Activated CD4-positive, alpha-beta T cell treated with anti-CD3 and anti-CD28 coated beads for 24 hours (primary cell): Measurements from ENCODE around the gene TMEM214.
"Not testable (repeated sequence)": the region's sequence is repeated elsewhere in the genome, so short reads cannot be mapped to it uniquely, and the experiment has no call there.

ENCODE experiments used
- DNase-seq, 2 donors: peaks; one replicate each; pipeline ENCODE4 v3.0.0-alpha.2; 2020; ENCODE audit warnings: low read depth in 2 of 2

The TMEM214 gene

DNA sequence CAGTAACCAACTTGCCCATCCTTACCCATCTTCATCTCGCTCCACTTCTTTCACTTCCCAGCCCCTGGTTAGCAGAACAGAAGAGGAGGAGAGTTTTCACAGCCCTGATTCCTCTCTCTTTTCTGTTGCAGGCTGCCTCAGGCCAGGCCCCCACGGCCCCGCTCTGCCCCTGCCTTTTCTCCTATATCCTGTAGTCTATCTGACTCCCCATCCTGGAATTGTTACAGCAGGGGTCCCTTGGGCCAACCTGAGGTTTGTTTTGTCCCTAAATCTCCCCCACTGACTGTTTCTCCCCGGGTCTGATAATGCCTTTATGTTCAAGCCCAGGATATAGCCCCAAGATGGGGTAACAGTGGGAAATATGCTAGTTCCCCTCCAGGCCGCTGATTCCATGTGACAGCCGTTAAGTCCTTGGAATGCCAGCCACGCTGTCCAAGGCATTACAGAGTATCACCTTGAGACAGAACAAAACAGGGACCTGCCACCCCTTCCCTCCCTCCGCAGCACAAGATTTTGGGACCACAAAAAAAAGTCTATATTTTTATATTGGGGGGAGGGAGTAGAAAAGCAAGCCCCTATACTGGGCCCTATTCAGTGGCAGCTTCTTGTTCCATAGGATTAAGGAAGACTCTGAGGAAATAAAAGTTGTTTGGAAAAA lies 37.3 kb downstream of the TMEM214 start:
- no peak for DNase-seq

GRCh38 chr2:27070653-27071276 lies 38.0 kb downstream of the TMEM214 start:
- DNase-seq, result no peak

DNA sequence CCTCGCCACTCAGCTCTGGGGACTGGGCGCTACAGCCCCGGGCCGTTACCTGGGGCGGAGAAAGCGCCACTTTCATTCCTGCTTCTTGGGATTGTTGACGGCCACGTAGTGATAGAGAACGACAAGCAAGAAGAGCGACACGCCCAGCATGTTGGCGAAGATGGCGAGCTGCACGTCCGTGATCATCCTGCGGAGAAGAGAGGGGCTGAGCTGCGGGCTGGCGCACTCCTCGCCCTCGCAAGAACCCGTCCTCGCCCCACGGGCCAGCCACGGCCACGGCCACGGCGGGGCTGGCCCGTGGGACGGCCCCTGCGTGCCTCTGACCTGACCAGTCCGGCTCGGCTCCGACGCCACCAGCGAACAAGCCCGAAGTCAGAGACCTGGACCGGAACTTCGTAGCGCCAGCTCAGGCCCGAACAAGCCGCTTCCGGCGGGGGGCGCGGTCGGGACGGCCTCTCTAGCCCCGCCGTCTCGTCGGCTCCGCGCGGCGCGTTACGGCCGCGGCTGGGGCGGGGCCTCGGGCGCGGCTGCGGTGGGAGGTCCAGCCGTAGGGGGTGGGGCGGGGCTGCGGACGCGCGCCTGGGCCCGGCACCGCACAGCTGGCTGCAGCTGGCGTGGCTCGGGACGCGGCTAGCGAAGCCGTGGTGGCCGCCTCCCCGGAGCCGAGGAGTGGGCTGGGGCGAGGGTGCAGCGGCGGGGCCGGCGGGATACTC lies 38.7 kb downstream of the TMEM214 start, which contains the start of gene OST4:
OST4 (minus strand) TSS at position 378 of the 713 bp plus-strand sequence.
- DNase-seq, result peak; percentile 84 to 85

- DNase-seq, result no peak
These were observed 39.4 kb downstream of the TMEM214 start for GRCh38 chr2:27071990-27072830.

GRCh38 chr2:27072920-27073319 lies 40.2 kb downstream of the TMEM214 start:
- no peak for DNase-seq

- no peak for DNase-seq
These were observed 41.0 kb downstream of the TMEM214 start for GRCh38 chr2:27073782-27074181.

GRCh38 chr2:27074738-27075565 lies 42.2 kb downstream of the TMEM214 start:
- DNase-seq, result no peak

GRCh38 chr2:27075566-27075871 lies 42.8 kb downstream of the TMEM214 start:
- not testable (repeated sequence) for DNase-seq

- DNase-seq, result no peak
These were observed 43.6 kb downstream of the TMEM214 start for GRCh38 chr2:27076323-27076722.

DNA sequence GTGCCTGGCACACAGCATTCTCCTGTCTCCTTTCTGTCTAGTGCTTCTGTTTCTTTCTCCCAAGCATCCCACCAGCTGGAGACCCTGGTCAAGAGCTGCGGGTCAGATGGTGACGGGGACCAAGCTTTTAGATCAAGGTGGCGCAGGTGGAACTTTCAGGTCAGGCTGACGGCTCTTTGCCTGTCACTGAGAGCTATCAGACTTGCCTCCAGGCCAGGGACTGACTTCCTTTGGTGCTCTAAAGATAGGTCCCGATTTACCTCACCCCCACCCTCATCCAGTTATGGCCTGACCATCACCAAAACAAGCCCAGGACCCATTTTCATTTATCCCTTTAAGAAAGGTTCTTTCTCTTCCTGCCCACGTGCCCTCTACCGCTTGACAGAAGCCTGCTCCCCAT lies 44.5 kb downstream of the TMEM214 start:
- DNase-seq, result no peak

DNA sequence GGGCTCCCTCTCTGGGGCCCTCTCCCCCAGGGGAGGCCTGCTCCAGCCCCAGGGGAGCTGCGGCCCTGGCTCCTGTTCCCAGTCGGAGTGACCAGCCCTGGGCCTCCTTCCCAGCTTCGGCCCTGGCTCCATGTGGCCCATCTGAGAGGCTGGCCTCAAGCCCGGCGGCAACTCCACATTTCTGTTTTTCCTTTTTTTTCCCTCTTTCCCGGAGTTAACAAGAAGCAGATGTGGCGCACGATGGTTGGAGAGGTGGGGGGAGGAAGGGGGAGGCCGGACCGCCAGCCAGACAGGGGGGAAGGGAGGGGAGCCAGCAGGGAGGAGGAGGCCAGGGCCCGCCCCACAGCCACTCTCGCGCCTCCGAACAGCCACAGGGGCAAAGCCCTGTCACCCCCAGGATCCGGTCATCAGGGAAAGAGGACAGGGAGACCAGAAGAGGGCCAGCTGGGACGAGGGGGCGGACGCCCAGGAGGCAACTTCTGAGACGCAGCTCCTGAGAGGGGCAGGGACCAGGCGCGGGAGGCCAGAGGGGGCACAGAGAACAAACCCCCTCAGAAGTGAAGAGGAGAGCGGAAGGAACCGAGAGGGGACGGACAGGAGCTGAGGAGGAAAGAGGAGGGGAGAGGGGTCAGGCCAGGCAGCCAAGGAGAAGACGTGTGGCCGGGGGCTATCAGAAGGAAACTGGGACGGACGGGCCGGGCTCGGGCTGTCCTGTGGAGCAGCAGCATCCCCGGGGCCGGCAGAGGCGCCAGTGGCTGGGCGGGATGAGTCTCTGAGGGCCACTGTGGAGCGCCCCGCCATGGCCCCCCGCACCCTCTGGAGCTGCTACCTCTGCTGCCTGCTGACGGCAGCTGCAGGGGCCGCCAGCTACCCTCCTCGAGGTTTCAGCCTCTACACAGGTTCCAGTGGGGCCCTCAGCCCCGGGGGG lies 45.8 kb downstream of the TMEM214 start, which contains the start of gene EMILIN1:
EMILIN1 (plus strand) TSS at position 349 of the 928 bp plus-strand sequence; CDS start at position 800, 451 bp downstream.
- no peak for DNase-seq

GRCh38 chr2:27079233-27080139 lies 46.7 kb downstream of the TMEM214 start:
- no peak for DNase-seq

DNA sequence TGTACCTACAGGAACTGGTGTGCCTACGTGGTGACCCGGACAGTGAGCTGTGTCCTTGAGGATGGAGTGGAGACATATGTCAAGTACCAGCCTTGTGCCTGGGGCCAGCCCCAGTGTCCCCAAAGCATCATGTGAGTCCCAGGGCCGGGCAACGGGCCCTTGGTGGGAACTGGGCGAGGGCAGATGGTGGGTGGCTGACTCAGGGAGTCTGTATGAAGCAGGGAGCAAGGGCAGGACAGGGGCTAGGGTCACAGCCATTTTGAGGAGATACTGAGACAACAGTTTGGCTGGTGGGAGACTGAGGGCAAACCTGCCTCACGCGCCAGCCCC lies 47.3 kb downstream of the TMEM214 start:
- no peak for DNase-seq

- no peak for DNase-seq
These were observed 47.8 kb downstream of the TMEM214 start for GRCh38 chr2:27080603-27080936.

DNA sequence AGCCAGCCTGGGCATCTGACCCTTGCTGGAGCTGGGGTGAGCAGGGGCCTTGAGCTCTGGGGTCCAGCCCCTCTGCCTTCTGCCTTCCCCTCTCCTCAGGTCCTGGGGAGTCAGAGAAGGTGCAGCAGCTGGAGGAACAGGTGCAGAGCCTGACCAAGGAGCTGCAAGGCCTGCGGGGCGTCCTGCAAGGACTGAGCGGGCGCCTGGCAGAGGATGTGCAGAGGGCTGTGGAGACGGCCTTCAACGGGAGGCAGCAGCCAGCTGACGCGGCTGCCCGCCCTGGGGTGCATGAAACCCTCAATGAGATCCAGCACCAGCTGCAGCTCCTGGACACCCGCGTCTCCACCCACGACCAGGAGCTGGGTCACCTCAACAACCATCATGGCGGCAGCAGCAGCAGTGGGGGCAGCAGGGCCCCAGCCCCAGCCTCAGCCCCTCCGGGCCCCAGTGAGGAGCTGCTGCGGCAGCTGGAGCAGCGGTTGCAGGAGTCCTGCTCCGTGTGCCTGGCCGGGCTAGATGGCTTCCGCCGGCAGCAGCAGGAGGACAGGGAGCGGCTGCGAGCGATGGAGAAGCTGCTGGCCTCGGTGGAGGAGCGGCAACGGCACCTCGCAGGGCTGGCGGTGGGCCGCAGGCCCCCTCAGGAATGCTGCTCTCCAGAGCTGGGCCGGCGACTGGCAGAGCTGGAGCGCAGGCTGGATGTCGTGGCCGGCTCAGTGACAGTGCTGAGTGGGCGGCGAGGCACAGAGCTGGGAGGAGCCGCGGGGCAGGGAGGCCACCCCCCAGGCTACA lies 49.4 kb downstream of the TMEM214 start:
- no peak for DNase-seq

DNA sequence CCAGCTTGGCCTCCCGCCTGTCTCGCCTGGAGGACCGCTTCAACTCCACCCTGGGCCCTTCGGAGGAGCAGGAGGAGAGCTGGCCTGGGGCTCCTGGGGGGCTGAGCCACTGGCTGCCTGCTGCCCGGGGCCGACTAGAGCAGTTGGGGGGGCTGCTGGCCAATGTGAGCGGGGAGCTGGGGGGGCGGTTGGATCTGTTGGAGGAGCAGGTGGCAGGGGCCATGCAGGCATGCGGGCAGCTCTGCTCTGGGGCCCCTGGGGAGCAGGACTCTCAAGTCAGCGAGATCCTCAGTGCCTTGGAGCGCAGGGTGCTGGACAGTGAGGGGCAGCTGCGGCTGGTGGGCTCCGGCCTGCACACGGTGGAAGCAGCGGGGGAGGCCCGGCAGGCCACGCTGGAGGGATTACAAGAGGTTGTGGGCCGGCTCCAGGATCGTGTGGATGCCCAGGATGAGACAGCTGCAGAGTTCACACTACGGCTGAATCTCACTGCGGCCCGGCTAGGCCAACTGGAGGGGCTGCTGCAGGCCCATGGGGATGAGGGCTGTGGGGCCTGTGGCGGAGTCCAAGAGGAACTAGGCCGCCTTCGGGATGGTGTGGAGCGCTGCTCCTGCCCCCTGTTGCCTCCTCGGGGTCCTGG lies 50.1 kb downstream of the TMEM214 start:
- no peak for DNase-seq

DNA sequence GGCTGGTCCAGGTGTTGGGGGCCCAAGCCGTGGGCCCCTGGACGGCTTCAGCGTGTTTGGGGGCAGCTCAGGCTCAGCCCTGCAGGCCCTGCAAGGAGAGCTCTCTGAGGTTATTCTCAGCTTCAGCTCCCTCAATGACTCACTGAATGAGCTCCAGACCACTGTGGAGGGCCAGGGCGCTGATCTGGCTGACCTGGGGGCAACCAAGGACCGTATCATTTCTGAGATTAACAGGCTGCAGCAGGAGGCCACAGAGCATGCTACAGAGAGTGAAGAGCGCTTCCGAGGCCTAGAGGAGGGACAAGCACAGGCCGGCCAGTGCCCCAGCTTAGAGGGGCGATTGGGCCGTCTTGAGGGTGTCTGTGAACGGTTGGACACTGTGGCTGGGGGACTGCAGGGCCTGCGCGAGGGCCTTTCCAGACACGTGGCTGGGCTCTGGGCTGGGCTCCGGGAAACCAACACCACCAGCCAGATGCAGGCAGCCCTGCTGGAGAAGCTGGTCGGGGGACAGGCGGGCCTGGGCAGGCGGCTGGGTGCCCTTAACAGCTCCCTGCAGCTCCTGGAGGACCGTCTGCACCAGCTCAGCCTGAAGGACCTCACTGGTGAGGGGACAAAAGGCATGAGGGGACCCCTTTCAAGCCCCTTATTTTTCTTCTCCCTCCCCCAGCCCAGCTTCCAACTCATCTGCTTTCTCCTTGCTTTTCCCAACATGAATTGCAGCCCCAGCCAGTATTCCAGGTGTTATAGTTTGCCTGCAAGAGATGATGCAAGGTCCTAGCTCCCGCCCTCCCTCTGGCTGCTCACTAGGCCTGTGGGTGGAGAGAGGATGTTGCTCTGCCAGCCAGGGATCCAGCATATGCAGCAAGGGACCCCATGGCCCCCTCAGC lies 50.9 kb downstream of the TMEM214 start:
- no peak for DNase-seq
